Suprapubic skin (tissue), 4 donors: ENCODE data around the gene INSM1. TPM values are rescaled to one million over a fixed set of nuclear protein-coding genes. Genes with fewer than 3 reads are reported as not detected.

ENCODE experiments used
- DNase-seq, 2 donors: peaks; one replicate each; pipeline ENCODE4 v3.0.0-alpha.2; 2019; ENCODE audit warnings: low spot score in 2 of 2
- H3K27ac ChIP-seq: fragments of 200-600 bp; sonication (generic); one replicate; pipeline ENCODE4 v1.5.1; 2019
- H3K27me3 ChIP-seq: fragments of 200-600 bp; sonication (generic); one replicate; pipeline ENCODE4 v1.5.1; 2019
- H3K36me3 ChIP-seq: fragments of 200-600 bp; sonication (generic); one replicate; pipeline ENCODE4 v1.5.1; 2019
- H3K4me1 ChIP-seq: fragments of 200-600 bp; sonication (generic); one replicate; pipeline ENCODE4 v1.5.1; 2019
- H3K4me3 ChIP-seq: fragments of 200-600 bp; sonication (generic); one replicate; pipeline ENCODE4 v1.5.1; 2019; ENCODE audit warnings: mild to moderate bottlenecking
- H3K9me3 ChIP-seq: fragments of 200-600 bp; sonication (generic); one replicate; pipeline ENCODE4 v1.5.1; 2019
- CTCF ChIP-seq, 2 donors: fragments of 200-600 bp in 1 of 2; fragments of 450-650 bp in 1 of 2; sonication (generic) in 1 of 2; IDR thresholded peaks; one replicate each; pipeline ENCODE4 v1.5.1; 2016 to 2019; ENCODE audit warnings: antibody characterized with exemption in 2 of 2, mild to moderate bottlenecking in 1 of 2, moderate library complexity in 1 of 2
- EP300 ChIP-seq: sonication (generic); formaldehyde crosslinking; IDR thresholded peaks from one replicate; pipeline ENCODE4 v1.6.1; 2017; ENCODE audit warnings: antibody characterized with exemption
- POLR2A ChIP-seq, 2 donors: fragments of 450-650 bp; IDR thresholded peaks; one replicate each; pipeline ENCODE4 v1.6.1; 2017; ENCODE audit warnings: antibody characterized with exemption in 2 of 2, mild to moderate bottlenecking in 2 of 2, moderate library complexity in 2 of 2
- POLR2AphosphoS5 ChIP-seq, 3 donors: sonication (generic); formaldehyde crosslinking; IDR thresholded peaks; one replicate each; pipeline ENCODE4 v1.6.1; 2017; ENCODE audit warnings: antibody characterized with exemption in 3 of 3
- WGBS: methylation state at CpG from one replicate; pipeline ENCODE4 v1.1.5; 2018; 5-methylcytosine and 5-hydroxymethylcytosine counted together
- total RNA-seq, 4 donors: library from RNA; depleted of rRNA; stranded (reverse); fragments of >200 nt; gene quantifications; one replicate each; pipeline ENCODE4 v1.1.0, GENCODE V29; 2016

INSM1 gene
- not detected for total RNA-seq

GRCh38 chr20:20367575-20368417 lies at the start of gene INSM1:
Gene INSM1 (plus strand): TSS chr20:20368104. CDS start chr20:20368268, 164 bp downstream.
- TF ChIP-seq POLR2A (IDR thresholded peaks at IDR 0.05) (no peak), CTCF (IDR thresholded peaks at IDR 0.05) (no peak), POLR2AphosphoS5 (IDR thresholded peaks at IDR 0.05) (no peak), EP300 (no peak)
- Histone ChIP-seq H3K4me1 (peaks cover 58% of the 10 kb centered on the region), H3K36me3 (no peaks in the 10 kb centered on the region), H3K9me3 (no peaks in the 10 kb centered on the region), H3K27me3 (peaks cover 93% of the 10 kb centered on the region), H3K27ac (no peak within 1 kb of the TSS), H3K4me3 (peak within 1 kb of the TSS; percentile 55)
- WGBS: under 1% methylated on average over 38 of the region's 108 CpGs
- no peak for DNase-seq

GRCh38 chr20:20318365-20319161 lies 49.3 kb upstream of the INSM1 start:
- no peak for DNase-seq

GRCh38 chr20:20321134-20321533 lies 46.8 kb upstream of the INSM1 start:
- H3K4me3 ChIP-seq: no peak overlapping the region
- no peak for DNase-seq
- H3K27ac ChIP-seq: no peak overlapping the region
- no peaks in the 10 kb centered on the region for H3K27me3 ChIP-seq
- H3K9me3 ChIP-seq: no peaks in the 10 kb centered on the region
- peaks cover 6% of the 10 kb centered on the region for H3K4me1 ChIP-seq
- H3K36me3 ChIP-seq: no peaks in the 10 kb centered on the region
- TF ChIP-seq EP300: no peak
- WGBS: 66% methylated on average over 1 of the region's 1 CpG

More at GRCh38 chr20:20318365-20319161, 49.3 kb upstream of the INSM1 start:
- no peaks in the 10 kb centered on the region for H3K9me3 ChIP-seq
- no peaks in the 10 kb centered on the region for H3K27me3 ChIP-seq
- 59% methylated on average over 9 of the region's 9 CpGs for WGBS
- peaks cover 6% of the 10 kb centered on the region for H3K4me1 ChIP-seq
- TF ChIP-seq POLR2A (IDR thresholded peaks at IDR 0.05) (no peak), EP300 (no peak), CTCF (IDR thresholded peaks at IDR 0.05) (no peak)
- no peaks in the 10 kb centered on the region for H3K36me3 ChIP-seq
- H3K27ac ChIP-seq: peak overlapping the region; percentile 76
- H3K4me3 ChIP-seq: no peak overlapping the region

- Histone ChIP-seq H3K27me3 (no peaks in the 10 kb centered on the region), H3K4me3 (no peak overlapping the region), H3K4me1 (peaks cover 6% of the 10 kb centered on the region), H3K27ac (no peak overlapping the region), H3K9me3 (no peaks in the 10 kb centered on the region), H3K36me3 (no peaks in the 10 kb centered on the region)
- 100% methylated on average over 1 of the region's 1 CpG for WGBS
- TF ChIP-seq CTCF (IDR thresholded peaks at IDR 0.05): no peak
- no peak for TF ChIP-seq POLR2AphosphoS5 (IDR thresholded peaks at IDR 0.05)
- TF ChIP-seq EP300: no peak
- TF ChIP-seq POLR2A (IDR thresholded peaks at IDR 0.05): no peak
- DNase-seq: no peak
These were observed 46.0 kb upstream of the INSM1 start for GRCh38 chr20:20321917-20322316.

GRCh38 chr20:20322912-20323311 lies 45.0 kb upstream of the INSM1 start:
- Histone ChIP-seq H3K36me3 (no peaks in the 10 kb centered on the region), H3K27ac (no peak overlapping the region), H3K9me3 (no peaks in the 10 kb centered on the region), H3K27me3 (no peaks in the 10 kb centered on the region), H3K4me1 (no peaks in the 10 kb centered on the region), H3K4me3 (no peak overlapping the region)
- no peak for DNase-seq
- TF ChIP-seq POLR2AphosphoS5 (IDR thresholded peaks at IDR 0.05): no peak
- no peak for TF ChIP-seq CTCF (IDR thresholded peaks at IDR 0.05)
- no peak for TF ChIP-seq EP300
- no peak for TF ChIP-seq POLR2A (IDR thresholded peaks at IDR 0.05)
- 90% methylated on average over 6 of the region's 6 CpGs for whole genome bisulfite sequencing
